DOHH2 (cell line): ENCODE measurements around the gene UNC80.

Experiments
- H3F3A ChIP-seq: fragments of 200-600 bp; sonication (generic), shearing (Covaris generic); 2 replicates; pipeline ENCODE4 v1.6.0; 2016; ENCODE audit warnings: antibody characterized with exemption, mild to moderate bottlenecking; ENCODE audit not compliant: control insufficient read depth, insufficient read depth
- H3K27ac ChIP-seq: fragments of 200-600 bp; sonication (generic); 2 replicates; pipeline ENCODE4 v1.5.1; 2014; ENCODE audit warnings: low read depth, mild to moderate bottlenecking, low read length, moderate library complexity
- H3K27me3 ChIP-seq: fragments of 200-600 bp; sonication (generic); 2 replicates; pipeline ENCODE4 v1.6.1; 2014; ENCODE audit warnings: mild to moderate bottlenecking, low read length, mixed read lengths; ENCODE audit not compliant: control insufficient read depth
- H3K36me3 ChIP-seq: fragments of 200-600 bp; sonication (generic); 2 replicates; pipeline ENCODE4 v1.6.1; 2014; ENCODE audit warnings: mild to moderate bottlenecking, low read length, moderate library complexity, mixed read lengths; ENCODE audit not compliant: control insufficient read depth
- H3K4me1 ChIP-seq: fragments of 200-600 bp; sonication (generic); 2 replicates; pipeline ENCODE4 v1.6.1; 2014; ENCODE audit warnings: mild to moderate bottlenecking, low read length, mixed read lengths; ENCODE audit not compliant: control insufficient read depth
- H3K4me2 ChIP-seq: fragments of 200-600 bp; sonication (generic); 2 replicates; pipeline ENCODE4 v1.6.0; 2014; ENCODE audit warnings: mild to moderate bottlenecking, low read length, moderate library complexity
- H3K4me3 ChIP-seq: fragments of 200-600 bp; sonication (generic); 2 replicates; pipeline ENCODE4 v1.5.1; 2014; ENCODE audit warnings: mild to moderate bottlenecking, low read length, mixed read lengths
- H3K79me2 ChIP-seq: fragments of 200-600 bp; sonication (generic); 2 replicates; pipeline ENCODE4 v1.6.1; 2014; ENCODE audit warnings: mild to moderate bottlenecking, low read length, mixed read lengths; ENCODE audit not compliant: control insufficient read depth
- H3K9me2 ChIP-seq: fragments of 200-600 bp; sonication (generic); replicated peaks from 2 replicates; pipeline ENCODE4 v1.6.1; 2014; ENCODE audit warnings: mild to moderate bottlenecking, low read length, mixed read lengths; ENCODE audit not compliant: control insufficient read depth
- H3K9me3 ChIP-seq: fragments of 200-600 bp; sonication (generic); 2 replicates; pipeline ENCODE4 v1.6.1; 2014; ENCODE audit warnings: antibody characterized with exemption, low read length, mixed read lengths; ENCODE audit not compliant: control insufficient read depth, insufficient read depth
- H4K20me1 ChIP-seq: fragments of 200-600 bp; sonication (generic); 2 replicates; pipeline ENCODE4 v1.6.0; 2014; ENCODE audit warnings: low read depth, mild to moderate bottlenecking, antibody characterized with exemption, low read length, moderate library complexity; ENCODE audit not compliant: control insufficient read depth, insufficient read depth
- CTCF ChIP-seq: fragments of 200-600 bp; sonication (generic); IDR thresholded peaks from one replicate; pipeline ENCODE4 v1.5.1; 2014; ENCODE audit warnings: antibody characterized with exemption, mild to moderate bottlenecking, low read depth, low read length; ENCODE audit not compliant: poor library complexity, severe bottlenecking
- EZH2phosphoT487 ChIP-seq: fragments of 200-600 bp; sonication (generic); IDR thresholded peaks from 2 replicates; pipeline ENCODE4 v1.6.1; 2017; ENCODE audit warnings: borderline replicate concordance, mild to moderate bottlenecking, antibody characterized with exemption, low read length, moderate library complexity, mixed read lengths

UNC80 gene

GRCh38 chr2:209907746-209908145, 136.1 kb downstream of the UNC80 start:
- Histone ChIP-seq H3K4me3 (no peak overlapping the region), H4K20me1 (no peaks in the 10 kb centered on the region), H3K4me2 (no peak overlapping the region), H3K9me3 (no peaks in the 10 kb centered on the region), H3K27me3 (no peaks in the 10 kb centered on the region), H3K27ac (no peak overlapping the region), H3K79me2 (no peaks in the 10 kb centered on the region), H3K36me3 (no peaks in the 10 kb centered on the region), H3F3A (no peaks in the 10 kb centered on the region), H3K4me1 (no peaks in the 10 kb centered on the region), H3K9me2 (no peaks in the 10 kb centered on the region)
- TF ChIP-seq EZH2phosphoT487 = no peak
- no peak for TF ChIP-seq CTCF

- Histone ChIP-seq H3K79me2 (no peaks in the 10 kb centered on the region), H3F3A (no peaks in the 10 kb centered on the region), H3K4me2 (no peak overlapping the region), H3K4me1 (no peaks in the 10 kb centered on the region), H3K36me3 (no peaks in the 10 kb centered on the region), H4K20me1 (no peaks in the 10 kb centered on the region), H3K27me3 (no peaks in the 10 kb centered on the region), H3K27ac (no peak overlapping the region), H3K9me2 (no peaks in the 10 kb centered on the region), H3K9me3 (no peaks in the 10 kb centered on the region), H3K4me3 (no peak overlapping the region)
- TF ChIP-seq EZH2phosphoT487 (no peak), CTCF (no peak)
These were observed 136.9 kb downstream of the UNC80 start for GRCh38 chr2:209908511-209908910.

GRCh38 chr2:209911486-209911885, 139.9 kb downstream of the UNC80 start:
- TF ChIP-seq EZH2phosphoT487 = no peak
- no peak for TF ChIP-seq CTCF
- Histone ChIP-seq H4K20me1 (no peaks in the 10 kb centered on the region), H3K36me3 (no peaks in the 10 kb centered on the region), H3K4me3 (no peak overlapping the region), H3K27ac (no peak overlapping the region), H3F3A (no peaks in the 10 kb centered on the region), H3K4me2 (no peak overlapping the region), H3K4me1 (no peaks in the 10 kb centered on the region), H3K9me2 (no peaks in the 10 kb centered on the region), H3K79me2 (no peaks in the 10 kb centered on the region), H3K27me3 (no peaks in the 10 kb centered on the region), H3K9me3 (no peaks in the 10 kb centered on the region)
